ENCODE results near the gene SUPT4H1. TPM values are rescaled to one million over a fixed set of nuclear protein-coding genes. Genes with fewer than 3 reads are reported as not detected.

Gene SUPT4H1
- total and polyA plus RNA-seq, 9 of the 15 experiments (the other 6 are each of a cell fraction or from before 2014, with no cell fraction given) = 62.1 to 320 (median 117) TPM

DNA sequence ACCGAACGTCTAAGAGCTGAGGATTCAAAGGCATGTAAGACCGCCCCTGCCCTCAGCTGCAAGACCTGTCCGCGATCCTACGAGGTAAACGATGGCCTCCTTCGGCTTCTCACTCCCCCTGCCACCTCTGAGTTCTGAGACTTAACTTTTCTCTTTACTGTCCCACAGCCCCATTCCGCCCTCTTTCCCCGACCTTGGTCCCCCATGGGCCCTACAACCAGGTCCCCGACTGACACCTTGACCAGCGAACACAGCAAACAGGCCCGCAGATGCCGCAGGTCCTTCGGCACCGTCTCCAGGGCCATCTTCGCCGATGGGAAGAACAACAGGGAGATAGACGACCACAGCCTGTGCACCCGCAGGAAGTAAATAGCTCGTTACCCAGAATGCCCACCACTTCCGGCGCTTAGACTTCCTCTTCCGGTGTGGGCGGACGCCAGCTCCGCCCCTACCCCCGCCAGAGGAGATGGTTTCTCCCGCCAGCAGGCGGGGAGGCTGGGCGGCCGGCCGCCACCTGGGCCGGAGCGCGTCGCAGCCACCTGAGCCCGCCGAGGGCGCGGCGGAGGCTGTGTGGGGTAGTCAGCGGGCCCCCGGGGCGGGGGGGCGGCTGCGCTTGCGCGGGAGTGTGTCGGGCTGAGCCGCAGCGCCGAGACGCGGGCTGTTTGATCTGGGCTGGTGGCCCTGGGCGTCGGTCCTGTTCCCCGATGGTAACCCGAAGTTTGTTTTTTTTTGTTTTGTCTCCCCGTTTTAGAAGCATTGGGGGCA is at the start of gene SUPT4H1 (continued):
- TF ChIP-seq, protein P1, sequence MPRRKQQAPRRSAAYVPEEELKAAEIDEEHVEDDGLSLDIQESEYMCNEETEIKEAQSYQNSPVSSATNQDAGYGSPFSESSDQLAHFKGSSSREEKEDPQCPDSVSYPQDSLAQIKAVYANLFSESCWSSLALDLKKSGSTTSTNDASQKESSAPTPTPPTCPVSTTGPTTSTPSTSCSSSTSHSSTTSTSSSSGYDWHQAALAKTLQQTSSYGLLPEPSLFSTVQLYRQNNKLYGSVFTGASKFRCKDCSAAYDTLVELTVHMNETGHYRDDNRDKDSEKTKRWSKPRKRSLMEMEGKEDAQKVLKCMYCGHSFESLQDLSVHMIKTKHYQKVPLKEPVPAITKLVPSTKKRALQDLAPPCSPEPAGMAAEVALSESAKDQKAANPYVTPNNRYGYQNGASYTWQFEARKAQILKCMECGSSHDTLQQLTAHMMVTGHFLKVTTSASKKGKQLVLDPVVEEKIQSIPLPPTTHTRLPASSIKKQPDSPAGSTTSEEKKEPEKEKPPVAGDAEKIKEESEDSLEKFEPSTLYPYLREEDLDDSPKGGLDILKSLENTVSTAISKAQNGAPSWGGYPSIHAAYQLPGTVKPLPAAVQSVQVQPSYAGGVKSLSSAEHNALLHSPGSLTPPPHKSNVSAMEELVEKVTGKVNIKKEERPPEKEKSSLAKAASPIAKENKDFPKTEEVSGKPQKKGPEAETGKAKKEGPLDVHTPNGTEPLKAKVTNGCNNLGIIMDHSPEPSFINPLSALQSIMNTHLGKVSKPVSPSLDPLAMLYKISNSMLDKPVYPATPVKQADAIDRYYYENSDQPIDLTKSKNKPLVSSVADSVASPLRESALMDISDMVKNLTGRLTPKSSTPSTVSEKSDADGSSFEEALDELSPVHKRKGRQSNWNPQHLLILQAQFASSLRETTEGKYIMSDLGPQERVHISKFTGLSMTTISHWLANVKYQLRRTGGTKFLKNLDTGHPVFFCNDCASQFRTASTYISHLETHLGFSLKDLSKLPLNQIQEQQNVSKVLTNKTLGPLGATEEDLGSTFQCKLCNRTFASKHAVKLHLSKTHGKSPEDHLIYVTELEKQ (CRISPR knock-in tag; IDR thresholded peaks at IDR 0.05) = no peak
- TF ChIP-seq ZNF232 (CRISPR knock-in tag; IDR thresholded peaks at IDR 0.05) = no peak
- no peak for TF ChIP-seq FOXA1 (IDR thresholded peaks at IDR 0.05; ENCODE audit: borderline replicate concordance)
- peak in 2 of 3 experiments; percentile 64 to 80 for TF ChIP-seq YY1 (IDR thresholded peaks at IDR 0.05; ENCODE audit: borderline replicate concordance in 1 of 3, control insufficient read depth in 1 of 3, extremely low read depth in 1 of 3, insufficient read depth in 3 of 3, insufficient read length in 1 of 3, insufficient replicate concordance in 2 of 3, low read depth in 1 of 3, low read length in 2 of 3)
- TF ChIP-seq ZNF175 (CRISPR knock-in tag; IDR thresholded peaks at IDR 0.05; ENCODE audit: low read depth) = no peak
- TF ChIP-seq, protein P2, sequence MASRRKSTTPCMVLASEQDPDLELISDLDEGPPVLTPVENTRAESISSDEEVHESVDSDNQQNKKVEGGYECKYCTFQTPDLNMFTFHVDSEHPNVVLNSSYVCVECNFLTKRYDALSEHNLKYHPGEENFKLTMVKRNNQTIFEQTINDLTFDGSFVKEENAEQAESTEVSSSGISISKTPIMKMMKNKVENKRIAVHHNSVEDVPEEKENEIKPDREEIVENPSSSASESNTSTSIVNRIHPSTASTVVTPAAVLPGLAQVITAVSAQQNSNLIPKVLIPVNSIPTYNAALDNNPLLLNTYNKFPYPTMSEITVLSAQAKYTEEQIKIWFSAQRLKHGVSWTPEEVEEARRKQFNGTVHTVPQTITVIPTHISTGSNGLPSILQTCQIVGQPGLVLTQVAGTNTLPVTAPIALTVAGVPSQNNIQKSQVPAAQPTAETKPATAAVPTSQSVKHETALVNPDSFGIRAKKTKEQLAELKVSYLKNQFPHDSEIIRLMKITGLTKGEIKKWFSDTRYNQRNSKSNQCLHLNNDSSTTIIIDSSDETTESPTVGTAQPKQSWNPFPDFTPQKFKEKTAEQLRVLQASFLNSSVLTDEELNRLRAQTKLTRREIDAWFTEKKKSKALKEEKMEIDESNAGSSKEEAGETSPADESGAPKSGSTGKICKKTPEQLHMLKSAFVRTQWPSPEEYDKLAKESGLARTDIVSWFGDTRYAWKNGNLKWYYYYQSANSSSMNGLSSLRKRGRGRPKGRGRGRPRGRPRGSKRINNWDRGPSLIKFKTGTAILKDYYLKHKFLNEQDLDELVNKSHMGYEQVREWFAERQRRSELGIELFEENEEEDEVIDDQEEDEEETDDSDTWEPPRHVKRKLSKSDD (conservative IDR thresholded peaks at IDR 0.05; ENCODE audit: low read length) = no peak
- TF ChIP-seq SIN3B (IDR thresholded peaks at IDR 0.05; ENCODE audit: low read depth) = peak; percentile 96
- no peak for TF ChIP-seq TFAM (CRISPR knock-in tag; conservative IDR thresholded peaks at IDR 0.05)
- peak; percentile 11 for TF ChIP-seq HNRNPLL (IDR thresholded peaks at IDR 0.05; ENCODE audit: low read depth, low read length, poor library complexity, severe bottlenecking)
- TF ChIP-seq, protein P3, sequence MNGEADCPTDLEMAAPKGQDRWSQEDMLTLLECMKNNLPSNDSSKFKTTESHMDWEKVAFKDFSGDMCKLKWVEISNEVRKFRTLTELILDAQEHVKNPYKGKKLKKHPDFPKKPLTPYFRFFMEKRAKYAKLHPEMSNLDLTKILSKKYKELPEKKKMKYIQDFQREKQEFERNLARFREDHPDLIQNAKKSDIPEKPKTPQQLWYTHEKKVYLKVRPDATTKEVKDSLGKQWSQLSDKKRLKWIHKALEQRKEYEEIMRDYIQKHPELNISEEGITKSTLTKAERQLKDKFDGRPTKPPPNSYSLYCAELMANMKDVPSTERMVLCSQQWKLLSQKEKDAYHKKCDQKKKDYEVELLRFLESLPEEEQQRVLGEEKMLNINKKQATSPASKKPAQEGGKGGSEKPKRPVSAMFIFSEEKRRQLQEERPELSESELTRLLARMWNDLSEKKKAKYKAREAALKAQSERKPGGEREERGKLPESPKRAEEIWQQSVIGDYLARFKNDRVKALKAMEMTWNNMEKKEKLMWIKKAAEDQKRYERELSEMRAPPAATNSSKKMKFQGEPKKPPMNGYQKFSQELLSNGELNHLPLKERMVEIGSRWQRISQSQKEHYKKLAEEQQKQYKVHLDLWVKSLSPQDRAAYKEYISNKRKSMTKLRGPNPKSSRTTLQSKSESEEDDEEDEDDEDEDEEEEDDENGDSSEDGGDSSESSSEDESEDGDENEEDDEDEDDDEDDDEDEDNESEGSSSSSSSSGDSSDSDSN (IDR thresholded peaks at IDR 0.05; ENCODE audit: borderline replicate concordance in 1 of 2, low read depth in 2 of 2, low read length in 2 of 2) = peak; percentile 32 to 86; a peak in 3 of 4 replicates
- TF ChIP-seq, protein P4, sequence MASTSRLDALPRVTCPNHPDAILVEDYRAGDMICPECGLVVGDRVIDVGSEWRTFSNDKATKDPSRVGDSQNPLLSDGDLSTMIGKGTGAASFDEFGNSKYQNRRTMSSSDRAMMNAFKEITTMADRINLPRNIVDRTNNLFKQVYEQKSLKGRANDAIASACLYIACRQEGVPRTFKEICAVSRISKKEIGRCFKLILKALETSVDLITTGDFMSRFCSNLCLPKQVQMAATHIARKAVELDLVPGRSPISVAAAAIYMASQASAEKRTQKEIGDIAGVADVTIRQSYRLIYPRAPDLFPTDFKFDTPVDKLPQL (IDR thresholded peaks at IDR 0.05; ENCODE audit: extremely low read depth, insufficient read length) = no peak
- TF ChIP-seq ZEB2 (IDR thresholded peaks at IDR 0.05) = no peak
- TF ChIP-seq ZNF699 (CRISPR knock-in tag; IDR thresholded peaks at IDR 0.05; ENCODE audit: insufficient replicate concordance) = no peak
- TF ChIP-seq MED1 (CRISPR knock-in tag; IDR thresholded peaks at IDR 0.05; ENCODE audit: borderline replicate concordance) = no peak
- peak; percentile 76 for TF ChIP-seq POLR2B (IDR thresholded peaks at IDR 0.05; ENCODE audit: low read depth, partially characterized antibody)
- peak in 1 of 2 experiments; percentile 50; a peak in 2 of 4 replicates for TF ChIP-seq TBL1XR1 (IDR thresholded peaks at IDR 0.05; ENCODE audit: low read length in 2 of 2)
